ENCODE measurements around the gene SORL1.

GRCh38 chr11:121439337-121439736, 12.8 kb upstream of the SORL1 start:
- TF ChIP-seq POLR2A (IDR thresholded peaks at IDR 0.05) (no peak), CTCF (IDR thresholded peaks at IDR 0.05) (no peak), POLR2AphosphoS5 (IDR thresholded peaks at IDR 0.05) (no peak), EP300 (IDR thresholded peaks at IDR 0.05) (no peak)

Measured in suprapubic skin (tissue), 4 donors.